GM18861 (cell line): ENCODE results near the gene NYAP2.

Source experiments
- ATAC-seq: cut with Tn5 transposase; IDR thresholded peaks from one replicate; pipeline ENCODE4 v1.9.1; 2021; ENCODE audit not compliant: unreplicated experiment

Gene NYAP2

GRCh38 chr2:225694664-225695063, 295.2 kb downstream of the NYAP2 start:
- no peak for ATAC-seq

GRCh38 chr2:225697936-225698335, 298.4 kb downstream of the NYAP2 start:
- no peak for ATAC-seq
